Activated B cell treated with CpG ODN at 0.5 μM for 24 hours (primary cell): ENCODE data around the gene HSD3B2. TPM values are rescaled to one million over a fixed set of nuclear protein-coding genes. Genes with fewer than 3 reads are reported as not detected.

Source experiments
- ATAC-seq: fragments of 200-7000 bp; cut with Tn5 transposase; one replicate; pipeline ENCODE4 v1.10.0; 2021; ENCODE audit warnings: low read depth, mild to moderate bottlenecking, moderate library complexity
- CTCF ChIA-PET: fragments of 350-600 bp; sonication (Branson Sonifier 250); formaldehyde crosslinking; loops from one replicate; lab custom pipeline; 2021; ENCODE audit warnings: antibody characterized with exemption; lab: Charles Lee
- POLR2A ChIA-PET: fragments of 350-600 bp; sonication (Branson Sonifier 250); formaldehyde crosslinking; loops from one replicate; lab custom pipeline; 2021; ENCODE audit warnings: antibody characterized with exemption; lab: Charles Lee
- DNase-seq: peaks from one replicate; pipeline ENCODE4 v3.0.0; 2022
- H3K27ac Mint-ChIP-seq: one replicate; pipeline ENCODE4 v1.8.0; 2020; ENCODE audit warnings: mixed read lengths
- H3K27me3 Mint-ChIP-seq: one replicate; pipeline ENCODE4 v1.8.0; 2021; ENCODE audit warnings: mixed read lengths
- H3K36me3 Mint-ChIP-seq: one replicate; pipeline ENCODE4 v1.8.0; 2021; ENCODE audit warnings: low read depth, mixed read lengths
- H3K4me1 Mint-ChIP-seq: one replicate; pipeline ENCODE4 v1.8.0; 2021; ENCODE audit warnings: mixed read lengths
- H3K4me3 Mint-ChIP-seq: one replicate; pipeline ENCODE4 v1.8.0; 2020; ENCODE audit warnings: mild to moderate bottlenecking, mixed read lengths
- H3K9me3 Mint-ChIP-seq: one replicate; pipeline ENCODE4 v1.8.0; 2020; ENCODE audit warnings: mixed read lengths
- intact Hi-C: fragments of 100-400 bp; cut with micrococcal nuclease; formaldehyde crosslinking; loops from one replicate; pipeline ENCODE4 v1.15.1; 2024
- total RNA-seq: library from RNA; stranded (reverse); gene quantifications from 2 replicates; pipeline ENCODE4 v1.2.3, GENCODE V29; 2022
- TF ChIP-seq, protein P1 (sequence below): fragments of 200-600 bp; IDR thresholded peaks from one replicate; pipeline ENCODE4 v1.8.0; 2022; ENCODE audit warnings: antibody characterized with exemption, mild to moderate bottlenecking

HSD3B2 gene
- total RNA-seq, 1 donor from 2014 or later = not detected

DNA sequence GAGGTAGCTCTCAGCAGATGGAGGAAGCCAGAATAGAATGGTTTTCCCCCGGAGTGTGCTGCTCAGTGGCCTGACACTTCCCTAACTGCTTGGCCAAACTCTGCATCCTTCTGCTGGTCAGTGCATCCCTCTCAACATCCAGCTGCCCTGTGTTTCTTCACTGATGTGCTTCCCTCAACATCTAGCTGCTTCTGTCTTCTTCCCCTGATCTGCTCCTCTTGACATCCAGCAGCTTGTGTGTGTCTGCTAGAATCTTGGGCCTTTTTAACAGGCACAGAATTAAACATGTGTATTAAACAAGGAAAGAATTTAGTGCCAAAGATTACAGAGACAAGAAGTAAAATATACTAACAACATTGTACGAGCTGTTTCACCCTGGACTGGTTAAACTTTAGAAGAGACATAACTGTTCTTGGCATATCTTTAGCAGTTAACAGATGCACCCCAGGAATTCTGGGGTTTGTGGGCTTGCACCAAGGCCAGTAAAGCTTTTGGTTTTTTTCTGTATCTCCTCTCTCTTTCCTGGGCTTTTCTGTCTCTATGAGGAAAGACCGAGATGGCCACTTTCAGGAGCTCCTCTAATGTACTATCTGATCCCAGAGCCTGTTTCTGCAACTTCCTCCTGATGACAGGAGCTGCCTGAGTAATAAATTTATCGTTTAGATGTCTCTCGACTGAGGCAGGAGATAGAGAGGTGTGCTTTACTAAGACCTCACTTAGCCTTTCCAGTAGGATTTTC is 57.3 kb downstream of the HSD3B2 start:
- ATAC-seq = no peak

More for the DNA sequence above, 57.3 kb downstream of the HSD3B2 start:
- Mint-ChIP-seq H3K4me1 (no peaks in the 10 kb centered on the region), H3K36me3 (no peaks in the 10 kb centered on the region), H3K9me3 (no peaks in the 10 kb centered on the region), H3K27me3 (peaks cover 6% of the 10 kb centered on the region), H3K27ac (no peak overlapping the region), H3K4me3 (no peak overlapping the region)
- ChIA-PET CTCF (interaction anchor here (1.1 kb wide), 1 partner anchor 25 kb away, joined by 3 read pairs; no protein-coding TSS in a partner anchor), POLR2A (no interaction called here)
- DNase-seq = no peak
- intact Hi-C loops = no loop called here
- TF ChIP-seq, protein P1, sequence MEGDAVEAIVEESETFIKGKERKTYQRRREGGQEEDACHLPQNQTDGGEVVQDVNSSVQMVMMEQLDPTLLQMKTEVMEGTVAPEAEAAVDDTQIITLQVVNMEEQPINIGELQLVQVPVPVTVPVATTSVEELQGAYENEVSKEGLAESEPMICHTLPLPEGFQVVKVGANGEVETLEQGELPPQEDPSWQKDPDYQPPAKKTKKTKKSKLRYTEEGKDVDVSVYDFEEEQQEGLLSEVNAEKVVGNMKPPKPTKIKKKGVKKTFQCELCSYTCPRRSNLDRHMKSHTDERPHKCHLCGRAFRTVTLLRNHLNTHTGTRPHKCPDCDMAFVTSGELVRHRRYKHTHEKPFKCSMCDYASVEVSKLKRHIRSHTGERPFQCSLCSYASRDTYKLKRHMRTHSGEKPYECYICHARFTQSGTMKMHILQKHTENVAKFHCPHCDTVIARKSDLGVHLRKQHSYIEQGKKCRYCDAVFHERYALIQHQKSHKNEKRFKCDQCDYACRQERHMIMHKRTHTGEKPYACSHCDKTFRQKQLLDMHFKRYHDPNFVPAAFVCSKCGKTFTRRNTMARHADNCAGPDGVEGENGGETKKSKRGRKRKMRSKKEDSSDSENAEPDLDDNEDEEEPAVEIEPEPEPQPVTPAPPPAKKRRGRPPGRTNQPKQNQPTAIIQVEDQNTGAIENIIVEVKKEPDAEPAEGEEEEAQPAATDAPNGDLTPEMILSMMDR = no peak

Other genes with a start within 250 kb of the HSD3B2 start
- gene HAO2, start 46.4 kb upstream of the HSD3B2 start, total RNA-seq = not detected in 2 replicates
- gene HSD3B1, start 92.1 kb downstream of the HSD3B2 start, total RNA-seq = not detected in 2 replicates
- gene ZNF697, start 233.1 kb downstream of the HSD3B2 start, total RNA-seq = 0.07 TPM in 1 of 2 replicates, not detected in the other